LNCaP clone FGC (cell line): ENCODE measurements around the gene TMEM132E.

Experiments used
- DNase-seq: peaks from one replicate; pipeline ENCODE4 v3.0.0-alpha.2; 2011; ENCODE audit warnings: low read depth
- H3K4me3 ChIP-seq: 2 replicates; pipeline ENCODE4 v1.5.1; 2011; ENCODE audit warnings: mild to moderate bottlenecking, low read depth, low read length, control low read depth
- CTCF ChIP-seq: IDR thresholded peaks from 2 replicates; pipeline ENCODE4 v1.5.1; 2012; ENCODE audit warnings: mild to moderate bottlenecking; ENCODE audit not compliant: control insufficient read depth, insufficient read depth; ENCODE audit errors: extremely low read depth

The TMEM132E gene

GRCh38 chr17:34613064-34614019, 34.0 kb downstream of the TMEM132E start:
- TF ChIP-seq CTCF = no peak
- DNase-seq = no peak

DNA sequence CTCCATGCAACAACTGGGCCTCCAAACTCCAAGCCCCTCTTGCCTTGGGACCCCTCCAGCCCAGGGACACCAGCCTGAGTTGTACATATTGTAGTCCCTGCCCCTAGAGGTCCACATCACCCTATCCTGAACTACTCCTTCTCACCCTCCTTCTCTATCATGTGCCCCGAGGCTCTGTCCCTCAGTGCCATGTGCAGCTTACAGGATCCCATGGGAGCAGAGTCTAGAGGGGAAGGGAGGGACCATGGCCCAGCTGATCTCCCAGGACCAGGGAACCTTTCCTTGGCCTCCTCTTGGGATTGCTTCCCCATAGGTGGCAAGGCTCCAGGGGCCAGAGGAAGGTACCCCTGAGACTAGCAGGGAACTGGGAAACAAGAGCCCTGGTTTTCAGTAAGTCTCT, 35.3 kb downstream of the TMEM132E start:
- no peak for TF ChIP-seq CTCF
- no peak for DNase-seq
- H3K4me3 ChIP-seq = no peak overlapping the region

More at GRCh38 chr17:34613064-34614019, 34.0 kb downstream of the TMEM132E start:
- no peak overlapping the region for H3K4me3 ChIP-seq

DNA sequence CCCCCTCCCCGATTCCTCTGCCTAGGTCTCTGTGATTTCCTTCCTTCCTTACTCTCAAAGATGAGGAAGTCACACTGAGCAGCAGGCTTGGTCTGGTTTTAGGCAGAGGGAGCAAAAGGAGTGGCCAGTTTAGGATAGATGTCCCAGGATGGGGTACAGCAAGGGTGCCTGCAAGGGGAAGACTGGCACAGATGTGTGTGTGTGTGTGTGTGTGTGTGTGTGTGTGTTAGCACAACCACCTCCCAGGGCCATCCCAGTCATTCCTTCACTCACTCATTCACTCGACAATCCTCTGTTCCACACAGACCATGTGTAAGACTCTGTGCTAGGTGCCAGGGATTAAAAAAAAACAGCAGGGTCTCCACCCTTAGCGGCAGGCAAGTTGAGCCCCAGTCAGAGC, 35.9 kb downstream of the TMEM132E start:
- no peak overlapping the region for H3K4me3 ChIP-seq
- DNase-seq = no peak
- no peak for TF ChIP-seq CTCF

- DNase-seq = no peak
- no peak for TF ChIP-seq CTCF
- no peak overlapping the region for H3K4me3 ChIP-seq
These were observed 36.8 kb downstream of the TMEM132E start for GRCh38 chr17:34616148-34616547.

- no peak for DNase-seq
- H3K4me3 ChIP-seq = no peak overlapping the region
- no peak for TF ChIP-seq CTCF
These were observed 38.0 kb downstream of the TMEM132E start for GRCh38 chr17:34617398-34617797.

GRCh38 chr17:34619687-34620217, 40.4 kb downstream of the TMEM132E start:
- no peak for DNase-seq
- no peak for TF ChIP-seq CTCF
- no peak overlapping the region for H3K4me3 ChIP-seq

- no peak for DNase-seq
- no peak for TF ChIP-seq CTCF
- no peak overlapping the region for H3K4me3 ChIP-seq
These were observed 41.1 kb downstream of the TMEM132E start for GRCh38 chr17:34620458-34620857.
